Suppressor macrophage (primary cell): ENCODE data around the gene FCRL4.

Experiments
- DNase-seq, 4 experiments: peaks; one replicate each; pipeline ENCODE4 v3.0.0-alpha.2; 2020 to 2022
- total RNA-seq, 17 experiments: gene quantifications; one replicate each; lab custom pipeline; 2026; ENCODE audit warnings: mixed read lengths in 6 of 17, inconsistent platforms in 3 of 17; lab: John Stamatoyannopoulos, UW

The FCRL4 gene
- 0 to 2.8 (median 0) reads per million in 17 experiments for total RNA-seq

GRCh38 chr1:157597959-157598667 lies at the start of gene FCRL4:
FCRL4 (minus strand) TSS chr1:157598085; CDS start chr1:157597944, 141 bp downstream.
- DNase-seq = peak in 2 of 4 experiments; percentile 6 to 18

- DNase-seq = peak in 3 of 4 experiments; percentile 13 to 72 (median 64)
These were observed 48.3 kb upstream of the FCRL4 start for GRCh38 chr1:157646144-157646543.

DNA sequence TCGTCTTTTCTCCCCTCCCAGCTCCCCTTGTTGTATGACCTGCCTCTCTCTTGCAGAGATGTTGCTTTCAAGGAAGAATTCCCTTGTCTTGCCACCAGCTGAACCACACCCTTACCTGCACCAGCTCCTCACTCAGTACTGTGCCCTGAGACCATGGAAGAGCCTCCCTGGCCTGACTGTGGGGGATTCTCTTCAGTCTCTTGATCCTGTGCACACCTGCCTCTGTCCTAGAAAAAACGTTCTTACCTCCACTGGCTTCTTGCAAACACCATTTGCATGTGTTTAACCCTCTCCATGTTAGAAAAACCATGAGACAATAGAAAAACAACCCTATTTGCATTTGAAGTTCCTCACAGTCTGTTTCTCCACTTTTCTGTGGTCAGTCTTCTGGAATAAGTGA lies 43.3 kb upstream of the FCRL4 start:
- DNase-seq = no peak

DNA sequence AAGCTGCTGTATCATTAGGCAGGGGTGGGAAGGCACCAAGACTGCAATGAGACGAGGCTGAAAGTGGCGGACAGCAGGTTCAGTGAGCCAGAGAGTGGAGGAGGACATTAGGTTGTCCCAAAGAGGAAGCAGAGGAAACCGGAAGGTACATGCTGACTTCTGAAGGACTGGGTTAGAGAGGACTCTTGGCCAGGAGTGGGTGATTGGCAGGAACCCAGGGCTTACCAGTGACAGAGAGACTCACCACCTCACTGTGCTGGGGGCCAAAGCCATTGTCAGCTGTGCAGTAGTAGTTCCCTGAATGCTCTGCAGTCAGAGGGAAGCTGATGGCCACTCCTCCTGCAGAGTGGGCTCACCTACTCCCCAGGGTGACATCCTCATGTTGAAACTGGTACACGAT lies 41.9 kb upstream of the FCRL4 start:
- peak in 3 of 4 experiments; percentile 28 to 44 (median 36) for DNase-seq

GRCh38 chr1:157628773-157629172 lies 30.9 kb upstream of the FCRL4 start:
- DNase-seq = no peak

DNA sequence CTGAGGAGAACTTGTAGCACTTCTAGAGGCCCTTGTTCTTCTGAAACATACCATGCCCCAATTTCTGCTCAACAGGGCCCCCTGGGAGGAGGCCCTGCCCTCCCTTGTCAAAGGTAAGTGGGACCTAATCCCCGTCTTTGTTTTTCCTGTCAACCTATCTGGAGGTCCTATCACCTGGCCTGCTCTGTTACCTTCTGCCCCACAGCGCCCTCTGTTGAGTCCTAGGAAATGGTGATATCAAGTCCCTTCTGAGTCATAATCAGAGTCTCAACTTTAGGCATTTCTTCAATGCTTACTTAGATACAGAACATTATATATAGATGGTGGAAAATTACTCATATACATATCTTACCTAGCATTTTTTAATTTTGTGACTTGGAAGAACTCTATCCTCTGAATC lies 28.2 kb upstream of the FCRL4 start:
- DNase-seq = peak in 3 of 4 experiments; percentile 4 to 28 (median 27)

DNA sequence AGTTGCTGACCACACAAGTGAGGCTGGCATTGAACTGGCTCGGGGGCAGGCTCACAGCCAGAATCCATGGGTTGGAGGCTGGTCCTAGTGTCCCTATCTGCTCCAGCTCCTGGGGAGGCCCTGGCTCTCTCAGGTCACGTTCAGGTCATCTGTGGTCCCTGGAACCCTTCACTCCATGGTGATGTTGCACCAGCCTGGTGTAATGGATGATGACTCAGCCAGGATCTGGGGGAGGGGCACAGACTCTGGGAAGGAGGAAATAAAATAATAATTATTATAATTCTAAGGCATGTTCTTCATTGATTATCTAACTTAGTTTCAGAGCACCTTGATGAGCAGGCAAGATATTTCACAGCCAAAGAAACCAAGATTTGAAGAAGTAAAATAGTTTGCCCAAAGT lies 26.6 kb upstream of the FCRL4 start:
- peak in 3 of 4 experiments; percentile 10 to 15 (median 14) for DNase-seq

- no peak for DNase-seq
These were observed 24.6 kb upstream of the FCRL4 start for GRCh38 chr1:157622471-157622870.

DNA sequence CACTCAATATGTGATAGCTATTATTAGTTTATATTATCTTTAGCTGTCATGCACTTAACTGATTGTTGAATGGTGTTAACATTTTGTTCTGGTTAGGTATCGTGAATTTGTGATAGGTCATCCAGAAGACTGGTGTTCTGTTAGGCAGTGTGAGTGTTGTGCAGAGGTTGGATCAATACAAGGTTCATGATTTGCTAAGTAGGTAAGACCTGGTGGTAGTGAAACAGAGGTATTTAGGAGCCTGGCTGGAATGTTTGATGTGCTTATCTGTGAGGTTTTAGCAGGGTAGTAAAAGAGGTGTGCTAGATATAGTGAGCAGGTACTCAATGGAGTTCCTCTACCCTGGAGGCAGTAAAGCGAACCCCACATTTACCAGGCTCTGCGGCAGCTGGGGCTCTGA lies 20.3 kb upstream of the FCRL4 start:
- DNase-seq = no peak

DNA sequence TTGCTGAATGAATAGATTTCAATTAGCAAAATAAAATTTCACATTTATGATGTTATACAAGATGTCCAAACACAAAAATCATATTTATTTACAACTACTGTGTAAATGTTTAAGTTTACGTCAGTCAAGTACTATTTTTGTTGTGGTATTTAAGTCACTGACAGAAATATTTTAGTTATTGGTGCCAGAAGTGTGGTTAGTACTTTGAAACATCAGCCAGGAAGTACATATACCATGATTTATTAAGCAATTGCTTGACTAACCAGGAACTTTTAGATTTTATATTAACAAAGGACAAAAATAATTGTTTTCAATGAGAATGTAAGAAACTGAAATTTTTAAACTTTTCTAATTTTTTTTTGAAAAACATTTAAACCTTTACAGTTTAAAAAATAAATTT lies 2.4 kb upstream of the FCRL4 start:
- DNase-seq = no peak

- no peak for DNase-seq
These were observed 1.5 kb downstream of the FCRL4 start for GRCh38 chr1:157596384-157596783.

GRCh38 chr1:157595356-157595755 lies 2.5 kb downstream of the FCRL4 start:
- DNase-seq = peak; percentile 11 to 56 (median 30)

GRCh38 chr1:157585984-157586383 lies 11.9 kb downstream of the FCRL4 start:
- DNase-seq = no peak

DNA sequence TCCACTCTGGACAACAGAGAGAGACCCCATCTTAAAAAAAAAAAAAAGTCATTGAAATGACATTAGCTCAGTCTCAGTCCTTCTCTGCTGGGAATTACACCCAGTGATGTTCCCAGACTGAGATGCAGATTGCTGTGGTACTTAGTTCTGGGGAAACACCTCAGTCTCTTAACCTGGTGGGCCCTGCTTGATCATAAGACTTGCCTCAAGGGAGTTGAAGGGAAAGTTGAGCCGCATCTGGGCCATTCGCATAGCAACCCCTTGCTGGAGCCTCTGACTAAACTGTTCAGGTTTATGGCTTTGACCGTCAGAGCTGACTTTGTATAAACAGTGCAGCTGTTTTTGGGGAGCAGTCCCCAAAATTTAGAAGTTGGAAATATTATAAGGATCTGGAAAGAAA lies 13.4 kb downstream of the FCRL4 start:
- DNase-seq = no peak

- DNase-seq = no peak
These were observed 17.1 kb downstream of the FCRL4 start for GRCh38 chr1:157580828-157581210.

DNA sequence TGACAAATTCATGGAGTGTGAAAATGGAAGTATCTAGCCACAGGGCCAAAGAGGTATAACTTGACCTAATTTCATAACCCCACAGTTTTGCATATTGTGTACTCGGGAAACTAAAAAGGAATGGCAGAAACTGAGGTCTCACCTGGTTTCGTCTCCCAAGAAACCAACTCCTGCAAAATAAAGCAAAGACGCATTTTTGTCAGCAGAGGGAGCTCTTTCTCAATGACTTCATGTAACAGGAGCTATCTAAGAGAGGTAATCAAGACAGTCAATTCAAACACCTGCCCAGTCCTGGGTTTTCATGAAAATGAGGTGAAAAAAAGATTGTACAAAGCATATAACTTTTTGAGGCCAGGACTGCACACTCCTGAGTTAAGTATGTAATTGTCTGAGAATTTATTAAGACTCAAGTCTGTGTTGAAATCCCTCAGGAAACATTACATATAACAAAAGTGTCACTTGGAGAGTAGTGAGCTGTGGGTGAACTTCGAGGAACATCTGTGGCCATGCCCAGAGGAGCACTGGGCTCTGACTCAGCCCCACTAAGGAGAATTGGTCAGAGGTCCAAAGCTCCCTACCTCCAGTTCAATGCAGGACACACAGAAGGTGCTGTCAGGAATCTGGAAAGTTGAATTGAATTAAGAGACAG lies 17.6 kb downstream of the FCRL4 start:
- peak; percentile 61 to 79 (median 70) for DNase-seq

GRCh38 chr1:157577420-157577819 lies 20.5 kb downstream of the FCRL4 start:
- no peak for DNase-seq

- DNase-seq = no peak
These were observed 22.1 kb downstream of the FCRL4 start for GRCh38 chr1:157575744-157576143.

- DNase-seq = no peak
These were observed 23.0 kb downstream of the FCRL4 start for GRCh38 chr1:157574836-157575235.

- DNase-seq = peak in 3 of 4 experiments; percentile 36 to 44 (median 39)
These were observed 31.2 kb downstream of the FCRL4 start for GRCh38 chr1:157566484-157567300.

DNA sequence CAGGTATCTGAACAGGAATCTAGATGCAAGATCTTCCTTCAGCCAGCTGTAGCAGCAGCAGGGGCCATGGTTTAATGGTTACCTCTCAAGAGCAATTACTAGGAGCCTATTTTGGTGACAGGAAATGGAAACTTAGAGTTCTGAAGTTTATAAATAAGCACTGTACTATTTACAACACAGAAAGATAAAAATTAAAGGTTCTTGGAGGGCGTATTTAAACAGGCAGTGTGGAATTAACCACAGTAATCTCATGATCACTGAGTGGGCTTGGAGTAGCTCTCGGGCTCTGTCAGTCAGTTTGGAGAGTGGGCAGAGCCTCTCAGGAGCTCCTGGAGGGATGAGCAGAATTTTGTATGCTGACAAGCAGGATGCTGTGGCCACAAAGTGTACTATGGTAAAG lies 35.4 kb downstream of the FCRL4 start:
- DNase-seq = no peak

- no peak for DNase-seq
These were observed 39.8 kb downstream of the FCRL4 start for GRCh38 chr1:157558119-157558518.
